GM12874 (cell line): ENCODE results near the gene GALNT17.

Source experiments
- CTCF ChIP-seq: IDR thresholded peaks from 2 replicates; pipeline ENCODE4 v1.5.1; 2011; ENCODE audit warnings: low read depth, mild to moderate bottlenecking, control low read depth, low read length, moderate library complexity; ENCODE audit not compliant: insufficient read depth

GALNT17 gene

GRCh38 chr7:71486856-71487628, 355.1 kb downstream of the GALNT17 start:
- no peak for TF ChIP-seq CTCF

DNA sequence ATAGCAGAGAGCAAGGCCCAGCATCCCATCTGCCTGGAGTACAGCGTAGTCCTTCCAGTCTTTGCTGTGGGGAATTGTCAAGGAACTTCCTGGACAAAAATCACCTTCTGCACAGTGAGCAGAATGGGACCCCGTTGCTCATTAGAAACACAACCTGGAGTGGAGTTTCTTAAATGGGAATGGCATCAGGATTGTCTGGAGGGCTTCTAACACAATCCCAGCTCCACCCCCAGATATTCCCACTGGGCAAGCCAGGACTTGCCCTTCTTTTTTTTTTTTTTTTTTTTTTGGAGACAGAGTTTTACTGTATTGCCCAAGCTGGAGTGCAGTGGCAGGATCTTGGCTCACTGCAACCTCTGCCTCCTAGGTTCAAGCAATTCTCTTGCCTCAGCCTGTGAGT, 356.4 kb downstream of the GALNT17 start:
- TF ChIP-seq CTCF, result no peak

- TF ChIP-seq CTCF, result no peak
These were observed 359.4 kb downstream of the GALNT17 start for GRCh38 chr7:71491336-71491735.

DNA sequence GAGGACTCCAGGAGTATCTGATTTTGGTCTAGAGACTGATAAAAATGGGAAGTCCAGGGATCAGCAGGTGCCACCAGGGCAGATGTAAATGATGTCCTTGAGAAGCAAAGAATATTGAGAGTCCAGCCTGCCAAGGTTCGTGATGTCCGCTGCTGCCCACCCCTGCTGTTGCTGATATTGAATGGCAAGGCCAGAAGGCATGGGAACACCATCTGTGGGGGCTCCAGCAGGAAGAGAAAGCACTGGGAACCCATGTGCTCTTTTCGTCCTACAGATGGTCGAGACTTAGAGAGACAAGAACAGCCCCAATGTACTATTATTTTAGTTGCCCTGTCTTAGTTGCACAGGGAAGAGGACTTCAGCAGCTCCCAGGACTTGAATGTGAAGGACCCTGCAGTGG, 363.9 kb downstream of the GALNT17 start:
- no peak for TF ChIP-seq CTCF

- TF ChIP-seq CTCF, result no peak
These were observed 365.5 kb downstream of the GALNT17 start for GRCh38 chr7:71497256-71497946.

GRCh38 chr7:71498381-71498780, 366.4 kb downstream of the GALNT17 start:
- no peak for TF ChIP-seq CTCF

DNA sequence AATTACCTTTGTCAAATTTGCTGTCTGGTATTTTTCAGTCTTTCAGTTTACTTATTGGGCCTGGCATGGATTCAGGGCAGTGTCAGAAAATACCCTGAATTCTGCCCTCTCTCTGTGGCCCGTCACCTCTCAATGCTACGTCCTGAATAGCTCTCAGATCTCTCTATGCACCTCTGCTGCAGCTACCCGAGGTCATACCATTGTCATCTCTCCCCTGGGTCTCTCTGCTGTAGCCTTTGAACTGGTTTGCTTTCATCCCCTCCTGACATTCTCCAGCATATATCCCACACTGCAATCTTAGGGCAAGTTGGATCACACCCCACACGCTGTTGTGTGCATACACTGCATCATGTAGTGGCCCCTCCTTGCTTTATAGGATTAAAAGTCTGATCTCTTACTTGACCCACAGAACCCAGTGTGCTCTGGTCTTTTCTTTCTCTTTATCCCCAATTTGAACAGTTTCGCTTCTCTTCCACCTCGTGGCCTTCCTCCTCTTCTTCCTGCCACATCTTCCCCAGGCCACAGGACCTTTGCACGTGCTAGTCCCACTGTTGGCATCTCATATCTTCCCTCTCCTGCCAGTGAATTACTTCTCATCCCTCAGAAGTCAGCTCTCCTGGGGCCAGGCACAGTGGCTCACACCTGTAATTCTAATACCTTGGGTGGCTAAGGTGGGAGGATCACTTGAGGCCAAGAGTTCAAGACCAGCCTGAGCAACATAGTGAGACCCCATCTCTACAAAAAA, 372.9 kb downstream of the GALNT17 start:
- no peak for TF ChIP-seq CTCF
